Activated naive CD4-positive, alpha-beta T cell treated with anti-CD3 and anti-CD28 coated beads, Interleukin-2, amount 50 U/mL, for 72 hours (primary cell): ENCODE results near the gene TTI1. TPM values are rescaled to one million over a fixed set of nuclear protein-coding genes. Genes with fewer than 3 reads are reported as not detected.
A peak's percentile ranks its signal among the peaks of the same experiment; 100 is the strongest.

Experiments used
- ATAC-seq, 2 donors: fragments of 150-1000 bp; cut with Tn5 transposase; 2 replicates each; pipeline ENCODE4 v1.10.0; 2021; ENCODE audit warnings: mild to moderate bottlenecking in 2 of 2, moderate library complexity in 2 of 2
- DNase-seq, 2 donors: peaks; one replicate each; pipeline ENCODE4 v3.0.0; 2021 to 2022; ENCODE audit warnings: low spot score in 2 of 2
- H3K27ac Mint-ChIP-seq, 2 donors: one replicate each; pipeline ENCODE4 v1.8.0; 2022; ENCODE audit warnings: mild to moderate bottlenecking in 2 of 2, mixed read lengths in 2 of 2
- H3K36me3 Mint-ChIP-seq, 2 donors: one replicate each; pipeline ENCODE4 v1.8.0; 2022; ENCODE audit warnings: mixed read lengths in 2 of 2
- H3K9me3 Mint-ChIP-seq, 2 donors: one replicate each; pipeline ENCODE4 v1.8.0; 2022; ENCODE audit warnings: mixed read lengths in 2 of 2
- total RNA-seq, 2 donors: library from RNA; stranded (reverse); gene quantifications; one replicate each; pipeline ENCODE4 v1.2.3, GENCODE V29; 2022

TTI1 gene
- total RNA-seq, 2 donors from 2014 or later, result 36.1 to 40.2 TPM

DNA sequence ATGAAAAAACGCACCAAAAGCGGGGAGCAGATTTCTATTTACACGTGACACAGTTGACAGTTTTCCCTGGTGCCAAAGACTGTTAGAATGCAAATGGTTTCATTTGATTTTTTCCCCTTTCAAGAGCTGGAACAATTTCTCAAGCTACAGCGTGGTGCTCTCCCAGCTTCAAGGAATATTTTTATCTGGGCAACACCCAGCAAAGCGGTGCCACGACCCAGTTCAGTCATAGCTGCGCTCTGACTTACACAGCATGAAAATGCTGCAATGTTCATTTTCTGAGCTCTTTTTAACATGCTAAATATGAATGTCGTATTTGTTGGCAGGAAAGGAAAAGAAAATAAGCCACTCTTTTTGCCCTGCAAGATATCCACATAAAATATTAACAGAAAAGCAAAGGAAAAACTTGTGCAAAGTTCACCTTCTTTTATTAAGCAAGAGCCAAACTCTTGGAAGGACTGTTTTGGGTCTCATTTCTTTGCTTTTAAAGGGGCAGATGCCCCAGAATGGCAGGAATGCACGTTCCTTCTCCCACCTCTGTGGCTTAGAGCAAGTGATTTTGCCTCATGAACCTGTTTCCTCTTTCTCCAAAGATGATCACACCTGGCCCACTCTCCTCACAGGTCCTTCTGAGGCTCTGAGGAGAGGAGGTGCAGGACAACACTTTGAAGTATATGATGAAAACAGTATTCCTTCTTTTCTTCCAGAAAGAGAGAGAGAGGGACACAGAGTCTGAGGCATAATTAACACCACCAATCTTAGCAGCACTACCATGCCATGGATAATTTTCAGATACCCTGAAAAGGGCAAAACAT is 47.0 kb downstream of the TTI1 start:
- Mint-ChIP-seq H3K27ac (no peak overlapping the region), H3K9me3 (no peaks in the 10 kb centered on the region), H3K36me3 (peaks cover 22 to 33% of the 10 kb centered on the region in 2 donors)
- no peak for DNase-seq
- no peak for ATAC-seq

DNA sequence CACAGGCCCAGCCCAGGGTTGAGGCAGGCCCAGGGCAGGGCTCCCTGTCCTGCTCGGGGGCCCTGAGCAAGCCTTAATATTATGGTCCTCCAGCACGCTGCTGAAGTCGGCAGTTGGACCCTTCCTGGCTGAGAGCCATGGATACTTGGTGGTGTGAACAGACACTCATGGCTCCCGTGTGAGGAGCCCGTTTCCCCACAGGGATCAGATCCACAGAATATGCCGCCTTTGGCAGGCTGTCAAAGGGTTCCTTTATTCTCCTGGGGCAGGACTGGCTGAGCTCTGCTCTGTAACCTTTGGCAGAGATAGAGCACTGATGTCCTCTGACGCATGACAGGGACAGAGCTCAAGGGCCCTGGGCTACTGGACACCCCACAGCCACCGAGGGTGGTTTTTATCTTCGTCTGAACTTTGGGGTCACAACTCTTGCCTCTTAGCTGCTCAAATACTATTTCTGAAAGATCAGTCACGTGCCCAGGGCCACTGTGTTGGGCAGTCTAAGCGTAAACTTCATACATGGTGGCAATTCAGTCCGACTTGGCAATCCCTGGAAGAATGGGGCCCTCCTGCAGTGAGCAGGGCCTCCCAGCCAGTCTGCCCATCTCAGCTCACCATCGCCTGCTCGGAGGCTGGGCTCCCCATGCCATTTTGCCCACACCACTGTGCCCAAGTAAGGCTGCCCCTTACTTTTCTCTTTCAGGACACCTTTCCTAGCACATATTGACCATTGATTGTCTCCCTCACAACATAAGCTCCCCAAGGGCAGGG is 49.1 kb downstream of the TTI1 start:
- H3K9me3 Mint-ChIP-seq, result no peaks in the 10 kb centered on the region
- no peak overlapping the region for H3K27ac Mint-ChIP-seq
- H3K36me3 Mint-ChIP-seq, result peaks cover 14 to 16% of the 10 kb centered on the region in 2 donors

DNA sequence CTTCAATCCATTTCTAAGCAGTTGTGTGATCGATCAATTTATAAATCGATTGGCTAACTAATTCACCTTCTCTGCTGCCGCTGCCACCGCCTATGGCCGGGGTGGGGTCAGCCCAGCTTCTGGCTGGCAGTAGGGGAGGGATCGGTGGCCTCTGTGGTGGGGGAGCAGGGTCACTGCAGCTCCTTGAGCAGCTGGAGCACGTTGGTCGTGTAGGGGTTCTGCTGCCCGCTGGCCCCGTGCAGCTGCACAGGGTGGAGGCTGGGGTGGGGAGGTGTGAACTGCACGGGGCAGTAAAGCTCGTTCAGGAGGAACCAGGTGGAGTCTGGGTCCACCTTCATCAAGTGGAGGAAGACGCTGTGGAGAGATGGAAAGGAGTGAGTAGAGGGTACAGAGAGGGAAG is 50.0 kb downstream of the TTI1 start:
- Mint-ChIP-seq H3K9me3 (no peaks in the 10 kb centered on the region), H3K36me3 (peaks cover 6 to 7% of the 10 kb centered on the region in 2 donors), H3K27ac (no peak overlapping the region)
- DNase-seq (no peak), ATAC-seq (no peak)

More for the DNA sequence above, 49.1 kb downstream of the TTI1 start:
- no peak for DNase-seq
- no peak for ATAC-seq

DNA sequence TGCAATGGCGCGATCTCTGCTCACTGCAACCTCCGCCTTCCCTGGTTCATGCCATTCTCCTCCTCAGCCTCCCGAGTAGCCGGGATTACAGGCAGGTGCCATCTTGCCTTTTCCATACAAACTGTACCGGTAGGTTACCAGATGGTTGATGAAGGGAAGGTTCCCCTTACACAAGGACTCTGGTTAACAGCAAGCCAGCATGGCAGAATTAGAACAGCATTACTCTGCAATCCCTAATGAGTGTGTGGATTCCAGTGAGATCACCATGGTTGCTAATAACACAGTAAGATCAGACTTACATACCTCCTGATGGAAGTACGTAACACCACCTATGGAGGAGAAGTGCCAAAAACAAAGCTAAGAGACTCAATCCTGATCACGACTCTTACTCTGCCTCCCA is 51.7 kb downstream of the TTI1 start:
- H3K36me3 Mint-ChIP-seq, result peaks cover 0 to 6% of the 10 kb centered on the region in 2 donors
- DNase-seq (no peak), ATAC-seq (no peak)
- no peak overlapping the region for H3K27ac Mint-ChIP-seq
- H3K9me3 Mint-ChIP-seq, result no peaks in the 10 kb centered on the region

DNA sequence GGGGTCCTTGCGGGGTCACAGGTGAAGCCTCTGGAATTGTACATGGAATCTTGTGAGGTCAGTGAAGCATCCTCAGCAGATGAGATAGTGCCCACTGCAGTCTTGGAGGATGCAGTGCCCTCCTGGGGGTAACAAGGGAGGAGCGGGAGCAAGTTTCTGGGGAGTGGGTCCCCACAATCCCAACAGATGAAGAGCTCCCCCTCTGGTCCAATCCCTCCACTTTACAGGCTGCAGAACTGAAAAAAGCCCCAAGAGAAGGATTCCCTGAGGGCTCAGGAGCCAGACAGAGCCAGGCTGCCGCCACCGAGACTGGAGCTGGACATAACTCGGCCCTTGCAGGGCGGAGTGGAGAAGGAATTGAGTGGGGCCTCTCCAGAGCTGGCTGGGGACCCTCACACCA is 52.4 kb downstream of the TTI1 start:
- ATAC-seq (no peak), DNase-seq (no peak)
- no peaks in the 10 kb centered on the region for H3K9me3 Mint-ChIP-seq
- no peak overlapping the region for H3K27ac Mint-ChIP-seq
- H3K36me3 Mint-ChIP-seq, result peaks cover 0 to 6% of the 10 kb centered on the region in 2 donors

DNA sequence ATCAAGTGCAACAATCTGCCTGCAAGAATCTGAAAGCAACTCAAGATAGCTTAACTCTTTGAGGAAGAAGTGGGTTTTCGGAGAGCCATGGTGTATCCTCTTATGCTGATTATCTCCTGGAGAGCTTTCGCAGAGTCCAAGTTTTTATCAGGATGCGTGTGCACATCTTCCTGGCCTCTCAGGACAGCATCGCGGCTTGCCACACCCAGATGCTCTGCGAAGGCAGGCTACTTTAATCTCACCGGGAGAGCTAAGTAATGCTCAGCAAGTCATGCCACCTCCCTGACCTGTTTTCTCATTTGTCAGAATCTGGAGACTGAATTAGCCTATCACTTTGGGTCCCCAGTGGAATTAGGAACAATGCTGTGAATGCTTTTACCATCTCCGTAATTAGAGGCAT is 52.9 kb downstream of the TTI1 start:
- Mint-ChIP-seq H3K27ac (no peak overlapping the region), H3K9me3 (no peaks in the 10 kb centered on the region), H3K36me3 (peaks cover 0 to 6% of the 10 kb centered on the region in 2 donors)
- no peak for ATAC-seq
- DNase-seq, result no peak

DNA sequence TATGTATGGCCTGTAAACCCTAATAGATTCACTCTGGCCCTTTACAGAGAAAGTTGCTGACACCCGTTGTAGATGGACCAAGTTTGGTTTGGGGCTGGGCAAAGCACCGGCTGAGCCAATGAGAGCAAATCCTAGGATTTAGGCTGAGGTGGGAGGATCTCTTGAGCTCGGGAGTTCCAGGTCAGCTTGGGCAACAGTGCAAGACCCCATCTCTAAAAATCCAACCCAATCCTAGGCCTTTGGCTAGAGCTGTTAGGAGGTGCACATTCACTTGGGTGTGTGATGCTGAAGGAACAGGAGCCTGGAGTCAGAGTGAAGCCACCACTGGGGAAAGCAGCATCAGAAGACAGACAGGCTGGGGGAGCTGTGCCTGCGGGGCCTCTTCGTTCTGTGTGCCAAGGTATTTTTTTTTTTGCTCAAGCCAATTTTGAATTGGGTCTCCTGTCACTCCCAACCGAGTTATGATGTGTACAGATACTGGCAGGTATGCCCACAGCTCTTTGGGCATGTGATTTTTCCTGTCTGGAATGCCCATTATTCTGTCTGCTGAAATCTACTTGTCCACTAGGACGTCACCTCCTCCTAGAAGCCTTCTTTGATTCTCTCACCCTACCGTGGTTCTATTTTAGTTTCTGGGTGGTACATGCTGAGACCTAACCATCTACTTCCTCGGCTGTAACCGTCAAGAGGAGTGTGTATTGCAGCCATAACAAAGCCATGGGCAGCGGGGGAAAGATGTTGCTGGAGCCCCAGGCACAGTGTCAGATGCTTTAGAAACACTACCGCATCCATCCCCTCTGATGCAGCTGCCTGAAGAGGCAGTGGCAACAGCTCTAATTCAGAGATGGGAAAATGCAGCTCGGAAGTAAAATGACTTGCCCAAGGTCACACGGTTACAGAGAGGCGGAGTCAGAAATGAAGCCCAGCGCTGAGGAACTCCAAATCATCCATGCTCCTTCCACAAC is 54.0 kb downstream of the TTI1 start:
- H3K36me3 Mint-ChIP-seq, result peaks cover 0 to 6% of the 10 kb centered on the region in 2 donors
- no peak for ATAC-seq
- DNase-seq, result no peak
- no peaks in the 10 kb centered on the region for H3K9me3 Mint-ChIP-seq
- peak overlapping the region in 1 of 2 donors; percentile 31 for H3K27ac Mint-ChIP-seq

DNA sequence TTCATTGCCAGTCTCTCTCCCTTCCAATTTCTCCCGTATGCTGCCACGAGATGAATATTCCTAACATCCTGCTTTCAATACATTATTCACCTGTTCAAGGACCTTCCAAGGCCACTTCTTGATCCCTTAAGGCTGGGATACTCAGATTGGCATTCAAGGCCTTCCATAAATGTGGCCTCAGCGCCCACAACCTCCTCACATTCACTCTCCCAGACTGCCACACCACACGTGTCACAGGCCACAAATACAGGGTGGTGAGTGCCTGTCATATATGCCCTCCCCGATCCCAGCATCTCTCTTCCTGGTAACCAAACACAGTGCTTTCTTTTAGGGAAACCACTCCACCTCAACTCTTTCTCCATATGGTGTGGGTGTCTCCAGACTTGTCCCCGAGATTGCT is 55.5 kb downstream of the TTI1 start:
- ATAC-seq, result no peak
- DNase-seq, result no peak
- H3K9me3 Mint-ChIP-seq, result no peaks in the 10 kb centered on the region
- H3K27ac Mint-ChIP-seq, result peak overlapping the region in 1 of 2 donors; percentile 1
- H3K36me3 Mint-ChIP-seq, result peaks cover 0 to 14% of the 10 kb centered on the region in 2 donors

DNA sequence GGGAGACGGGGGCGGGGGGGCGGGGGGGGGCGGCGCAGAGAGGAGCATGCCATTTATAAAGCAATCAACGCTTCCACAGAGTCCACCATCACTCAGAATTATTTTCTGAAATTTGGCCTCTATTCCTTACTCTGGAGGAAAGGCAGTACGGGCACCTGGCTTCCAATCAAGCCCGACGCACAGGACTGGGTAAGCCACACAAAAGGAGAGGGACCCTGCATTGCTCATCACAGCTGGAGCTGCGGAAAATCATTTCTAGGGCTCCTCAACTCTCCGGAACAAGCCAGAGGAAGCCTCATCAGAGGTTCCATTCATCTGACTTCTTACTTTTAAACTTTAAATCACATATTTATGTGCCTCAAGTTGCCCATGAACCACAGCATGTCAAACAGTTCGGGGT is 55.9 kb downstream of the TTI1 start:
- H3K36me3 Mint-ChIP-seq, result peaks cover 0 to 17% of the 10 kb centered on the region in 2 donors
- DNase-seq (no peak), ATAC-seq (no peak)
- H3K27ac Mint-ChIP-seq, result no peak overlapping the region
- no peaks in the 10 kb centered on the region for H3K9me3 Mint-ChIP-seq

DNA sequence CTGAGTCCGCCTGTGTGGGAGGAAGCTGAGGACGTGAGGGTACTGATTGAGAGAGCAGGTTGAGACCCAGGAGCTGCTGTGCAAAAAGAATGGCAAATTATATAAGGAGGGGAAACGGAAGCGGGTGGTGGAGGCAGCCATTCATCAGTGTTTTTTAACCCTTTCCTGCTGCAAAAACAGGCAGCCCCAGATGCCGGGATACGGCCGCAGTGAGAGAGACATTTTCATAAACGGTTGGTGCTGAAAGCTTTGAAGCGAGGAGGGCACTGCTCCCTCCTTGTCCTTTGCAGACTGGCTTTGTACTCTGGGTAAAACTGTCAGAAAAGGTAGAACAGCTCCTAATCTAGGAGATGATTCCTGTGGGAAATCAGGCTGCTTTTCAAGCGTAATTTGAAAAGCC is 56.4 kb downstream of the TTI1 start:
- H3K36me3 Mint-ChIP-seq, result peaks cover 0 to 17% of the 10 kb centered on the region in 2 donors
- no peak for DNase-seq
- no peaks in the 10 kb centered on the region for H3K9me3 Mint-ChIP-seq
- peak overlapping the region in 1 of 2 donors; percentile 23 for H3K27ac Mint-ChIP-seq
- ATAC-seq, result no peak

DNA sequence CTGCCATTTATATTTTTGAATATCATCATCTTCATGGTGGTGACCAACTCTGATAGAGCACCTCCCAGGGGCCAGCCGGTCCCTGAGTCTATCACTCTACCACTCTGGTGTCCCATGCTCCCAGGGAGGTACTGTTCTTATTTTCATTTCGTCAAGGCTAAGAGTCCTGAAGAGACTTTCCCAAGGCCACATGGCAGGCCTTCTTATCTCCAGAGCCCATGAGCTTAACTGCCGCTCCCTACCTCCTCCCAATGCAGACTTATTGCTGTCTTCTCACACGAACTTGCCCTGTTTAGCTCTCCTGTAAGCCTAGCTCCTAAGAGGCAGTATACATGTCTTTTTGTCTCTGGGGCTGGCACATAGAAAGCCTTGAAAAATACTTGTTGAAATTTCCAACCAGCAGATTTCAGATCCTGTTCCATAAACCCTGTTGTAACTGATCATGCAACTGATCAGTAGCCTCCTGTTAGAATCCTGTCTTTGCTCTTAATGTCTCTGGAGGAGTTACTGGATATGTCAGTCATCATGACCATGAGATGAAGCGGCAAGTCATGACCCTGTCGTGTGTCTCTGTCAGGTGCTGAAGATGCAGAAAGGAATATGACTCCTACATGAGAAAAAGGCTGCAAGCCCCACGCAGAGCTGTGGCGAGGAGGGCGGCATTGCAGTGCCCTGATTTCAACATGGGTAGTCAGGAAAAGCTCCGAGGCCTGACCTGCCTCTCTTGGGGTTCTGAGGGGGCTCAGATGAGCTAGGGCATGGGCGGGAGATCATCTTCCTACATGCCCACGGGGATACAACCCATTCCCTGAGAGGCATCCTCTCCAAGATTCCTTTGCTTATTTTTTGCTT is 60.0 kb downstream of the TTI1 start:
- no peak for DNase-seq
- Mint-ChIP-seq H3K36me3 (peaks cover 19 to 27% of the 10 kb centered on the region in 2 donors), H3K9me3 (peaks cover 7 to 8% of the 10 kb centered on the region in 2 donors), H3K27ac (no peak overlapping the region)
- ATAC-seq, result no peak

DNA sequence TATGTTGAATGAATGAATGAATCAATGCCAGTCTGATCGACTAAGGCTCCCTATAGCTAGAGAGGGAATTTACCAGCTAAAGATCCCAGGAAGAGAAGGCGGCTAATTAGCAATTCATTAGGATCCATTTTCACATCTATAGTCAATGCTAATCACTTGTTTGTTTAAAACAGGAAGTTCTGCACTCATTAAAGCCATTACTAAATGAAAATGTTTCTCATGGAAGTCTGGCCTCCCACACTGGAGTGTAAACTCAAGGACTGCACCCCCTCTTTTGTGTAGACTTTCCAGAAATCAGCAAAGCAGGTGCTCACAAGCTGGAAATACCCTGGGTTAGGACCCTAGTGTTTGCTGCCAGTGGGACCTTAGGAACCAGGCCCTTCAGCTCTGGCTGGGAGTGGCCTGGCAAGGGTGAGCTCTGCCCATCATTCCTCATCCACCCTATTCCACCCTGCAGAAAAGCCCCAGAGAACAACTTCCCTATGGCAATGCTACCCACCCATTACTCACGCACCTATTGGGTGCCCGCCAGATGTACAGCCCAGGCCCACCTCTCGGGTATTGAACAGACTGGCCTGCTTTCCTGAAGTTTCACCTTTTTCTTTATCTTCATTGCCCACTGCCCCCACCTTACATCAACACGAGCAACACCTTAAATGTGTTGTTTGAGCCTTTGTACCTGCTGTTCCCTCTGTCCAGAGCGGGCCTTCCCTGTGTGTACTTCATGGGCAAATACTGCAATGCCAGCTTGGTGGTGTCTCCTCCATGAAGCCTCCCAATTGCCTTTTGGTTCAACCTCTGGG is 60.8 kb downstream of the TTI1 start:
- ATAC-seq, result no peak

DNA sequence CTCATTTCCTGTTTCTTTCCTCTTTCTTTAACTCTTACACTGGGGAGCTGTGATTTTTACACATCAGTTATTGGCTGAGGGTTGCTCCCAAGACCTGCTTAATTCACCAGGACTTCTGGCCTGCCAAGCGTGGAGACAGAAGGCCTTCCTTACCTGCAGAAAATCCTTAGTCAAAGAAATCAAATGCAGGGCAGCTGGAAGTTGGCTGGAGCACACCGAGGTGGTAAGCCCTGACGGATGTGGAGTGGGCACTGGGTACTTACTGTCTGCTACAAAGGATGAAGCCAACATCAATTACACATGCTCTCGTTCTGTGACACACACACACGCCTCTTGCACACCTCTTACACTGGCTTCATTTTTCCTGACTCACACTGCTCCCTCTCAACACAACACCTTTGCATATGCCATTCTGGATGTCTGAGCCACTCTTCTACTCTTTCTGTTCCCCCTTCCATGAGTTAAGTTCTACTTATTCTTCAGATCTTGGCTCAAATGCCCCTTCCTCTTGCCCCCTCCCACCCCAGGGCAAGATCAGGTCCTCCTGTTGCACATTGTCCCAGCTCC is 61.6 kb downstream of the TTI1 start:
- ATAC-seq (no peak), DNase-seq (no peak)
- no peak overlapping the region for H3K27ac Mint-ChIP-seq
- H3K36me3 Mint-ChIP-seq, result peaks cover 26 to 31% of the 10 kb centered on the region in 2 donors
- peaks cover 17 to 18% of the 10 kb centered on the region in 2 donors for H3K9me3 Mint-ChIP-seq

More for the DNA sequence above, 60.8 kb downstream of the TTI1 start:
- Mint-ChIP-seq H3K36me3 (peaks cover 26 to 31% of the 10 kb centered on the region in 2 donors), H3K9me3 (peaks cover 10 to 12% of the 10 kb centered on the region in 2 donors), H3K27ac (no peak overlapping the region)
- no peak for DNase-seq

DNA sequence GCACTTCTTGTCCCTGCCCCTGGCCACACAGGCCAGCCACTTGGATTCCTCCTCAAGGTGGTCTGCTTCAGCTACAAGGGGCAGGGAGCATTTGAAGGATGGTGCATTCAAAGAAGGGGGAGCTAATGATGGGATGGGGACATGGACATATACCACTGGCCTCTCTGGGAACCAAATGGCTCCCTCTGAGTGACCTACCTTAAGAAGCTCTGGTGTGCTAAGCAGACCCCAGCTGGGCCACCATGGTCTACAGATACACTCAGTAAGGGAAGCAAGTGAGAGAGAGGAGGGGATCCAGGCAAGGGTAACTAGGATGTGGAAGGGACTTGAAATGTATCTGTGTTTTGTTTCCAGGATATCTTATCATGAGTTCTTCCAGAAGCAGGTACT is 62.4 kb downstream of the TTI1 start:
- peaks cover 33 to 38% of the 10 kb centered on the region in 2 donors for H3K36me3 Mint-ChIP-seq
- H3K27ac Mint-ChIP-seq, result no peak overlapping the region
- DNase-seq (no peak), ATAC-seq (no peak)
- peaks cover 23 to 24% of the 10 kb centered on the region in 2 donors for H3K9me3 Mint-ChIP-seq
